ENCODE measurements around the gene CBR1. TPM values are rescaled to one million over a fixed set of nuclear protein-coding genes. Genes with fewer than 3 reads are reported as not detected.

The CBR1 gene
- total and polyA plus RNA-seq, 2 of the 13 experiments (the other 11 are each of a cell fraction or from before 2014, with no cell fraction given): 33.7 to 38.7 TPM

DNA sequence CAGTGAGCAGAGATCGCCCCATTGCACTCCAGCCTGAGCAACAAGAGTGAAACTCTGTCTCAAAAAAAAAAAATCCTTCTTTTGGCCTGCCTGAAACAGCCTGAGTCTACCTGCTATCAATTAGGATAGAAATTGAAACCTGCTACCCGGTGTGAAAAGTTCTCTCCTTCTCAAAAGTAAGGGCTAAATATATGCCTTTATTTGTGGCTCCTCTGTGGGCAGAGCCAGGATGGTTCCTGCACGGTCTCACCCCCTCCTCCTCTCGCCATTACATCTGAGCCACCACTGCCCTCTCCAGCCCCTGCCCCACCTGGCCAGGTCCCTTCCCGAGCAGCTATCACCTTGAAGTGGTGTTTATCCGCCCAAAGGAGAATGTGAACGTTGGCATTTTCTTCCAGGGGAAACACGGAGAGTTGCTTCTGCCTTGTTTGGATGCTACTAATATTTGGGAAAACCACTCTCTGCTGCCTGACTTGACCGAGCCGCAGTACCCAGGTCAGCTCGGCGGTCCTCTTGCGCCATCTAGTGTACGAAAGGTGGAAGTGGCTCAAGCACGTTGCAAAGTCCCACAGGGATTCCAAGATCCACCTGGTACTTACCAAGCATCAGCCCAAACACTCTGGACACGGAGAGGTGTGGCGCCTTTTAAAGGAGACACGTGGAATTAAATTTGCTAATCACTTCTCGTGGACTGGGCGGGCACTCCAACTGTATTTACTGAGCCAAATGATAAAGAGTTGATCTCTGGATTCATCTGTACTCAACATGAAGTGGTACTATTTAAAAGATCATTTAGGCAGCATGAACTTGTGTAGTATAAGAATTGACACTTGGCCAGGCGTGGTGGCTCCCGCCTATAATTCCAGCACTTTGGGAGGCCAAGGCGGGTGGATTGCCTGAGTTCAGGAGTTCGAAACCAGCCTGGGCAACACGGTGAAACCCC is 41.4 kb upstream of the CBR1 start (continued):
- TF ChIP-seq, protein P1, sequence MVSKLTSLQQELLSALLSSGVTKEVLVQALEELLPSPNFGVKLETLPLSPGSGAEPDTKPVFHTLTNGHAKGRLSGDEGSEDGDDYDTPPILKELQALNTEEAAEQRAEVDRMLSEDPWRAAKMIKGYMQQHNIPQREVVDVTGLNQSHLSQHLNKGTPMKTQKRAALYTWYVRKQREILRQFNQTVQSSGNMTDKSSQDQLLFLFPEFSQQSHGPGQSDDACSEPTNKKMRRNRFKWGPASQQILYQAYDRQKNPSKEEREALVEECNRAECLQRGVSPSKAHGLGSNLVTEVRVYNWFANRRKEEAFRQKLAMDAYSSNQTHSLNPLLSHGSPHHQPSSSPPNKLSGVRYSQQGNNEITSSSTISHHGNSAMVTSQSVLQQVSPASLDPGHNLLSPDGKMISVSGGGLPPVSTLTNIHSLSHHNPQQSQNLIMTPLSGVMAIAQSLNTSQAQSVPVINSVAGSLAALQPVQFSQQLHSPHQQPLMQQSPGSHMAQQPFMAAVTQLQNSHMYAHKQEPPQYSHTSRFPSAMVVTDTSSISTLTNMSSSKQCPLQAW (CRISPR knock-in tag; IDR thresholded peaks at IDR 0.05): peak; percentile 45; the same call in 1 of the 2 replicates
- peak; percentile 50; the same call in 1 of the 2 replicates for TF ChIP-seq THRA (CRISPR knock-in tag; IDR thresholded peaks at IDR 0.05; ENCODE audit: borderline replicate concordance)
- TF ChIP-seq ONECUT2 (CRISPR knock-in tag; IDR thresholded peaks at IDR 0.05): no peak
- no peak for TF ChIP-seq NR3C1 (CRISPR knock-in tag; IDR thresholded peaks at IDR 0.05)
- TF ChIP-seq, protein P2, sequence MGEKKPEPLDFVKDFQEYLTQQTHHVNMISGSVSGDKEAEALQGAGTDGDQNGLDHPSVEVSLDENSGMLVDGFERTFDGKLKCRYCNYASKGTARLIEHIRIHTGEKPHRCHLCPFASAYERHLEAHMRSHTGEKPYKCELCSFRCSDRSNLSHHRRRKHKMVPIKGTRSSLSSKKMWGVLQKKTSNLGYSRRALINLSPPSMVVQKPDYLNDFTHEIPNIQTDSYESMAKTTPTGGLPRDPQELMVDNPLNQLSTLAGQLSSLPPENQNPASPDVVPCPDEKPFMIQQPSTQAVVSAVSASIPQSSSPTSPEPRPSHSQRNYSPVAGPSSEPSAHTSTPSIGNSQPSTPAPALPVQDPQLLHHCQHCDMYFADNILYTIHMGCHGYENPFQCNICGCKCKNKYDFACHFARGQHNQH (CRISPR knock-in tag; IDR thresholded peaks at IDR 0.05): no peak; the same call in 1 of the 2 replicates
- TF ChIP-seq CTCF (CRISPR knock-in tag; IDR thresholded peaks at IDR 0.05): peak; percentile 97
- no peak for TF ChIP-seq ZNF337 (CRISPR knock-in tag; IDR thresholded peaks at IDR 0.05; ENCODE audit: borderline replicate concordance, low read depth)
- 0 out of 2 replicates have a peak, but pooled peaks have one; percentile 48 for TF ChIP-seq IRF2 (CRISPR knock-in tag; IDR thresholded peaks at IDR 0.05)
- peak; percentile 98 for TF ChIP-seq STAG1 (CRISPR knock-in tag; IDR thresholded peaks at IDR 0.05)
- TF ChIP-seq ZNF709 (CRISPR knock-in tag; IDR thresholded peaks at IDR 0.05): 0 out of 2 replicates have a peak, but pooled peaks have one; percentile 15
- TF ChIP-seq GATAD2A (CRISPR knock-in tag; IDR thresholded peaks at IDR 0.05): 0 out of 2 replicates have a peak, but pooled peaks have one; percentile 28
- TF ChIP-seq RAD21 (CRISPR knock-in tag; IDR thresholded peaks at IDR 0.05): peak; percentile 89
- no peak for TF ChIP-seq KDM5A (IDR thresholded peaks at IDR 0.05; ENCODE audit: borderline replicate concordance, low read length)
- peak; percentile 23; the same call in 1 of the 2 replicates for TF ChIP-seq BHLHE40 (IDR thresholded peaks at IDR 0.05; ENCODE audit: low read length)
- TF ChIP-seq SALL1 (CRISPR knock-in tag; IDR thresholded peaks at IDR 0.05): peak; percentile 57; the same call in 1 of the 2 replicates
- no peak for TF ChIP-seq FOXP1 (IDR thresholded peaks at IDR 0.05)
- no peak for TF ChIP-seq FOXP1 (CRISPR knock-in tag; IDR thresholded peaks at IDR 0.05)
- no peak for TF ChIP-seq ZNF7 (CRISPR knock-in tag; IDR thresholded peaks at IDR 0.05)
- TF ChIP-seq ZNF563 (CRISPR knock-in tag; IDR thresholded peaks at IDR 0.05): 0 out of 2 replicates have a peak, but pooled peaks have one; percentile 17
